NCI-H1694 (cell line): ENCODE measurements around the gene S100A11.

Source experiments
- DNase-seq: peaks from one replicate; lab custom pipeline; 2025; lab: John Stamatoyannopoulos, UW

S100A11 gene

GRCh38 chr1:152039461-152039860 lies 2.7 kb upstream of the S100A11 start:
- DNase-seq, result no peak

- no peak for DNase-seq
Measured at GRCh38 chr1:152038871-152039270, 2.1 kb upstream of the S100A11 start.

- DNase-seq, result no peak
Measured at GRCh38 chr1:152035539-152036266, 1.1 kb downstream of the S100A11 start.

GRCh38 chr1:152034654-152035538 lies 1.9 kb downstream of the S100A11 start:
- DNase-seq, result peak; percentile 27

- DNase-seq, result no peak
Measured at GRCh38 chr1:152034324-152034653, 2.5 kb downstream of the S100A11 start.

GRCh38 chr1:152029929-152030211 lies 6.9 kb downstream of the S100A11 start:
- no peak for DNase-seq

- DNase-seq, result no peak
Measured at GRCh38 chr1:152029144-152029928, 7.5 kb downstream of the S100A11 start.

GRCh38 chr1:152026895-152027294 lies 9.9 kb downstream of the S100A11 start:
- no peak for DNase-seq

- no peak for DNase-seq
Measured at GRCh38 chr1:152024223-152024622, 12.6 kb downstream of the S100A11 start.

GRCh38 chr1:152023221-152023620 lies 13.6 kb downstream of the S100A11 start:
- DNase-seq, result no peak

GRCh38 chr1:152022474-152022873 lies 14.3 kb downstream of the S100A11 start:
- DNase-seq, result no peak

GRCh38 chr1:152021569-152021968 lies 15.2 kb downstream of the S100A11 start:
- no peak for DNase-seq

GRCh38 chr1:152020849-152021248 lies 16.0 kb downstream of the S100A11 start:
- no peak for DNase-seq

- no peak for DNase-seq
Measured at GRCh38 chr1:152018537-152018936, 18.3 kb downstream of the S100A11 start.

- no peak for DNase-seq
Measured at GRCh38 chr1:152015766-152016165, 21.0 kb downstream of the S100A11 start.

GRCh38 chr1:152014943-152015342 lies 21.9 kb downstream of the S100A11 start:
- DNase-seq, result no peak

GRCh38 chr1:152013664-152014237 lies 23.1 kb downstream of the S100A11 start:
- no peak for DNase-seq

GRCh38 chr1:152009691-152010090 lies 27.1 kb downstream of the S100A11 start:
- no peak for DNase-seq

GRCh38 chr1:152007047-152007446 lies 29.8 kb downstream of the S100A11 start:
- no peak for DNase-seq

- DNase-seq, result no peak
Measured at GRCh38 chr1:152005360-152005912, 31.4 kb downstream of the S100A11 start.

GRCh38 chr1:152003846-152004442 lies 32.9 kb downstream of the S100A11 start:
- DNase-seq, result no peak

- DNase-seq, result no peak
Measured at GRCh38 chr1:152002960-152003359, 33.8 kb downstream of the S100A11 start.
